Endothelial cell of umbilical vein (primary cell): ENCODE measurements around the gene RNF168. TPM values are rescaled to one million over a fixed set of nuclear protein-coding genes. Genes with fewer than 3 reads are reported as not detected.

Source experiments
- BruUV-seq: library from RNA; stranded (reverse); fragments of 400-500 nt; replicated peaks from 2 replicates; lab custom pipeline; 2021; lab: Mats Ljungman, UMichigan
- CTCF ChIA-PET: fragments of 300-600, 350-600 bp; sonication (Branson Sonifier 250); formaldehyde crosslinking; loops from one replicate; lab custom pipeline; 2021; ENCODE audit warnings: antibody characterized with exemption, inconsistent platforms; lab: Charles Lee
- POLR2A ChIA-PET: fragments of 300-600, 350-600 bp; sonication (Branson Sonifier 250); formaldehyde crosslinking; loops from one replicate; lab custom pipeline; 2021; ENCODE audit warnings: antibody characterized with exemption, inconsistent platforms; lab: Charles Lee
- DNase-seq: peaks from one replicate; pipeline ENCODE4 v3.0.0-alpha.2; 2011; ENCODE audit warnings: low read depth, low spot score
- FAIRE-seq: peaks from 2 replicates; lab custom pipeline; 2011; peaks lifted over from hg19 to GRCh38; lab: Jason Lieb, UNC
- H2AFZ ChIP-seq: 2 replicates; pipeline ENCODE4 v1.6.0; 2012; ENCODE audit warnings: low read depth, low read length, control low read depth, inconsistent platforms
- H3K27ac ChIP-seq: 2 replicates; pipeline ENCODE4 v1.5.1; 2011; ENCODE audit warnings: low read depth, mild to moderate bottlenecking, control low read depth, low read length, moderate library complexity; ENCODE audit not compliant: insufficient read depth
- H3K27me3 ChIP-seq, 2 experiments: 2 replicates each; pipeline versions ENCODE4 v1.6.0 to v1.6.1; 2011; ENCODE audit warnings: low read length in 2 of 2, mixed read lengths in 1 of 2; ENCODE audit not compliant: control insufficient read depth in 2 of 2, insufficient read depth in 2 of 2
- H3K36me3 ChIP-seq, 2 experiments: 2 replicates in 1 of 2; 3 replicates in 1 of 2; pipeline ENCODE4 v1.5.1; 2011; ENCODE audit warnings: low read length in 2 of 2, mild to moderate bottlenecking in 1 of 2, moderate library complexity in 1 of 2; ENCODE audit not compliant: control insufficient read depth in 2 of 2, insufficient read depth in 2 of 2; ENCODE audit errors: extremely low read depth in 1 of 2
- H3K4me1 ChIP-seq: 3 replicates; pipeline ENCODE4 v1.5.1; 2011; ENCODE audit warnings: mild to moderate bottlenecking, low read length; ENCODE audit not compliant: control insufficient read depth, insufficient read depth; ENCODE audit errors: extremely low read depth
- H3K4me2 ChIP-seq: 2 replicates; pipeline ENCODE4 v1.6.1; 2011; ENCODE audit warnings: low read length, control low read depth, mixed read lengths; ENCODE audit not compliant: insufficient read depth
- H3K4me3 ChIP-seq, 3 experiments: fragments of 200-600 bp in 1 of 3; sonication (generic), shearing (Covaris generic) in 1 of 3; replicated peaks in 1 of 3; 2 replicates each; pipeline ENCODE4 v1.5.1; 2011 to 2016; ENCODE audit warnings: control low read depth in 3 of 3, low read length in 3 of 3, mild to moderate bottlenecking in 2 of 3, inconsistent platforms in 1 of 3, low read depth in 1 of 3, moderate library complexity in 1 of 3; ENCODE audit not compliant: insufficient read depth in 1 of 3
- H3K79me2 ChIP-seq: 2 replicates; pipeline ENCODE4 v1.6.0; 2012; ENCODE audit warnings: low read length, inconsistent platforms; ENCODE audit not compliant: control insufficient read depth, insufficient read depth
- H3K9ac ChIP-seq: replicated peaks from 2 replicates; pipeline ENCODE3; 2011; ENCODE audit warnings: low read length, control low read depth; ENCODE audit not compliant: insufficient read depth; ENCODE audit errors: extremely low read depth
- H3K9me1 ChIP-seq: replicated peaks from 3 replicates; pipeline ENCODE4 v1.6.0; 2011; ENCODE audit warnings: mild to moderate bottlenecking, low read length; ENCODE audit not compliant: control insufficient read depth, insufficient read depth; ENCODE audit errors: extremely low read depth
- H3K9me3 ChIP-seq: replicated peaks from 2 replicates; pipeline ENCODE4 v1.5.1; 2012; ENCODE audit warnings: low read length, inconsistent platforms; ENCODE audit not compliant: control insufficient read depth, insufficient read depth
- H4K20me1 ChIP-seq: replicated peaks from 2 replicates; pipeline ENCODE3; 2011; ENCODE audit warnings: mild to moderate bottlenecking, low read length; ENCODE audit not compliant: control insufficient read depth, insufficient read depth; ENCODE audit errors: extremely low read depth
- CTCF ChIP-seq, 2 donors: IDR thresholded peaks; 1 replicate in 1 of 2; 2 replicates in 1 of 2; pipeline ENCODE4 v1.5.1; 2011; ENCODE audit warnings: low read length in 2 of 2, mild to moderate bottlenecking in 2 of 2, moderate library complexity in 2 of 2, control low read depth in 1 of 2, inconsistent platforms in 1 of 2, low read depth in 1 of 2; ENCODE audit not compliant: insufficient read depth in 1 of 2; ENCODE audit errors: extremely low read depth in 1 of 2
- EZH2 ChIP-seq: IDR thresholded peaks from 2 replicates; pipeline ENCODE4 v1.6.1; 2012; ENCODE audit warnings: borderline replicate concordance, low read depth, mild to moderate bottlenecking, moderate library complexity, low read length, inconsistent platforms; ENCODE audit not compliant: severe bottlenecking
- FOS ChIP-seq: IDR thresholded peaks from 2 replicates; pipeline ENCODE4 v1.6.1; 2011; ENCODE audit warnings: mild to moderate bottlenecking, low read length, moderate library complexity, borderline replicate concordance; ENCODE audit not compliant: insufficient read depth
- GATA2 ChIP-seq: IDR thresholded peaks from 2 replicates; pipeline ENCODE4 v1.7.0; 2011; ENCODE audit warnings: low read depth, mild to moderate bottlenecking, moderate library complexity, mixed read lengths, low read length; ENCODE audit not compliant: insufficient read length, insufficient read depth
- JUN ChIP-seq: IDR thresholded peaks from 2 replicates; pipeline ENCODE4 v1.6.1; 2011; ENCODE audit warnings: borderline replicate concordance, low read depth; ENCODE audit not compliant: insufficient read length, insufficient read depth
- MAX ChIP-seq: IDR thresholded peaks from 2 replicates; pipeline ENCODE4 v1.6.1; 2011; ENCODE audit not compliant: insufficient read depth, insufficient read length
- MYC ChIP-seq: IDR thresholded peaks from one replicate; pipeline ENCODE4 v1.6.1; 2011; ENCODE audit warnings: mild to moderate bottlenecking, low read depth, low read length
- POLR2A ChIP-seq: IDR thresholded peaks from 2 replicates; pipeline ENCODE4 v1.6.1; 2012; ENCODE audit warnings: low read depth, mild to moderate bottlenecking, control low read depth, low read length
- dilution Hi-C: fragments of 300-500 bp; cut with MboI; formaldehyde crosslinking; loops from one replicate; pipeline ENCODE4 v1.15.0; 2019; ENCODE audit warnings: low sequenced_read_pairs; ENCODE audit not compliant: extremely low pct_ligation_motif_present
- intact Hi-C: fragments of 100-400 bp; cut with micrococcal nuclease; formaldehyde crosslinking; loops from one replicate; pipeline ENCODE4 v1.10.0; 2022
- polyA plus RNA-seq, 4 experiments: library from polyadenylated mRNA; depleted of rRNA in 3 of 4; stranded (reverse) in 3 of 4; unstranded in 1 of 4; fragments of >200 nt; gene quantifications; 2 replicates each; pipeline versions ENCODE4 v1.2.1 to v1.2.3, GENCODE V29; 2011 to 2012; ENCODE audit warnings: missing spikeins in 1 of 4
- total RNA-seq: library from RNA; stranded (reverse); gene quantifications from 2 replicates; pipeline ENCODE4 v1.2.3, GENCODE V29; 2021

Gene RNF168
- total and polyA plus RNA-seq, 2 donors (not counting 3 experiments of a cell fraction or from before 2014, with no cell fraction given), result 4.0 to 32.9 TPM

GRCh38 chr3:196440041-196440537 lies 63.5 kb downstream of the RNF168 start:
- TF ChIP-seq EZH2, result no peak
- no peak for TF ChIP-seq POLR2A
- TF ChIP-seq MAX, result no peak
- no peak for TF ChIP-seq CTCF (IDR thresholded peaks at IDR 0.05; ENCODE audit: extremely low read depth in 1 of 2, insufficient read depth in 1 of 2, low read depth in 1 of 2, low read length in 2 of 2)
- no peak for TF ChIP-seq GATA2
- no peak for TF ChIP-seq JUN
- no peak for TF ChIP-seq MYC
- TF ChIP-seq FOS, result no peak
- FAIRE-seq (no peak), DNase-seq (no peak)
- H3K4me3 ChIP-seq, result no peak overlapping the region
- no peak overlapping the region for H3K9ac ChIP-seq
- H3K9me1 ChIP-seq, result no peaks in the 10 kb centered on the region
- H3K27ac ChIP-seq, result no peak overlapping the region
- CTCF ChIA-PET, result interaction anchor here (1.1 to 1.2 kb wide), 3 partner anchors 8 to 197 kb away, joined by 3 to 5 read pairs (median 3); partner anchors contain the start of gene UBXN7
- BruUV-seq, result no TSS peak
- H3K36me3 ChIP-seq, result no peaks in the 10 kb centered on the region
- H2AFZ ChIP-seq, result no peak overlapping the region
- H3K4me1 ChIP-seq, result no peaks in the 10 kb centered on the region
- no peaks in the 10 kb centered on the region for H3K27me3 ChIP-seq
- H4K20me1 ChIP-seq, result no peaks in the 10 kb centered on the region
- dilution Hi-C loops, result loop anchor here (10.0 kb wide), 1 partner anchor 165 kb away; no protein-coding TSS in a partner anchor
- no peak overlapping the region for H3K4me2 ChIP-seq
- POLR2A ChIA-PET, result no interaction called here
- H3K9me3 ChIP-seq, result no peaks in the 10 kb centered on the region
- no peaks in the 10 kb centered on the region for H3K79me2 ChIP-seq
- intact Hi-C loops, result no loop called here
